Natural killer cell (primary cell): ENCODE measurements around the gene VEZT. TPM values are rescaled to one million over a fixed set of nuclear protein-coding genes. Genes with fewer than 3 reads are reported as not detected.

Experiments used
- ATAC-seq, 3 donors: fragments of 150-1000 bp in 2 of 3; fragments of 200-7000 bp in 1 of 3; cut with Tn5 transposase; 1 replicate in 1 of 3; 2 replicates in 2 of 3; pipeline ENCODE4 v1.10.0; 2021; ENCODE audit warnings: mild to moderate bottlenecking in 2 of 3, moderate library complexity in 2 of 3
- DNase-seq, 2 donors: peaks; one replicate each; pipeline versions ENCODE4 v3.0.0 to v3.0.0-alpha.2; 2013 to 2021; ENCODE audit warnings: mixed read lengths in 1 of 2
- H3K27ac ChIP-seq: one replicate; pipeline ENCODE4 v1.5.1; 2013; ENCODE audit warnings: mild to moderate bottlenecking, low read length
- H3K27me3 ChIP-seq: one replicate; pipeline ENCODE4 v1.6.1; 2013; ENCODE audit warnings: low read length; ENCODE audit not compliant: control insufficient read depth, insufficient read depth
- H3K36me3 ChIP-seq: one replicate; pipeline ENCODE4 v1.6.1; 2013; ENCODE audit warnings: low read length; ENCODE audit not compliant: control insufficient read depth, insufficient read depth
- H3K4me1 ChIP-seq: one replicate; pipeline ENCODE4 v1.6.1; 2013; ENCODE audit warnings: low read length; ENCODE audit not compliant: control insufficient read depth, insufficient read depth
- H3K4me3 ChIP-seq: one replicate; pipeline ENCODE4 v1.5.1; 2013; ENCODE audit warnings: low read length
- H3K9me3 ChIP-seq: one replicate; pipeline ENCODE4 v1.6.1; 2013; ENCODE audit warnings: low read length; ENCODE audit not compliant: control insufficient read depth, insufficient read depth
- H3K27ac Mint-ChIP-seq, 2 donors: one replicate each; pipeline ENCODE4 v1.8.0; 2022; ENCODE audit warnings: mild to moderate bottlenecking in 2 of 2, mixed read lengths in 2 of 2, moderate library complexity in 1 of 2
- H3K27me3 Mint-ChIP-seq, 2 donors: one replicate each; pipeline ENCODE4 v1.8.0; 2022; ENCODE audit warnings: low read depth in 2 of 2, mixed read lengths in 2 of 2
- H3K36me3 Mint-ChIP-seq: one replicate; pipeline ENCODE4 v1.8.0; 2022; ENCODE audit warnings: mixed read lengths
- H3K4me1 Mint-ChIP-seq, 2 donors: one replicate each; pipeline ENCODE4 v1.8.0; 2022; ENCODE audit warnings: mixed read lengths in 2 of 2
- H3K4me3 Mint-ChIP-seq: one replicate; pipeline ENCODE4 v1.8.0; 2022; ENCODE audit warnings: mild to moderate bottlenecking, moderate library complexity, mixed read lengths
- H3K9me3 Mint-ChIP-seq, 2 donors: one replicate each; pipeline ENCODE4 v1.8.0; 2022; ENCODE audit warnings: mixed read lengths in 2 of 2
- WGBS: methylation state at CpG from one replicate; pipeline ENCODE4 v1.1.7; 2013; ENCODE audit warnings: missing lambda C conversion rate; ENCODE audit not compliant: insufficient coverage; 5-methylcytosine and 5-hydroxymethylcytosine counted together
- intact Hi-C: fragments of 100-400 bp; cut with micrococcal nuclease; formaldehyde crosslinking; loops from one replicate; pipeline ENCODE4 v1.14.2; 2022
- total RNA-seq, 4 donors: library from RNA; stranded (reverse); fragments of 120-200 nt in 1 of 4; gene quantifications; one replicate each; pipeline versions ENCODE4 v1.2.3 to v1.2.4, GENCODE V29; 2013 to 2022
- TF ChIP-seq, protein P1 (sequence below): fragments of 200-600 bp; IDR thresholded peaks from one replicate; pipeline ENCODE4 v1.8.0; 2022; ENCODE audit warnings: antibody characterized with exemption

Gene VEZT
- total RNA-seq, 3 donors from 2014 or later (not counting 1 experiment from before 2014, with no cell fraction given), result 32.7 to 37.0 (median 35.1) TPM

- H3K9me3 Mint-ChIP-seq, result no peaks in the 10 kb centered on the region
- no peak overlapping the region for H3K4me3 Mint-ChIP-seq
- intact Hi-C loops, result no loop called here
- 100% methylated on average over 2 of the region's 2 CpGs for WGBS
- TF ChIP-seq, protein P1, sequence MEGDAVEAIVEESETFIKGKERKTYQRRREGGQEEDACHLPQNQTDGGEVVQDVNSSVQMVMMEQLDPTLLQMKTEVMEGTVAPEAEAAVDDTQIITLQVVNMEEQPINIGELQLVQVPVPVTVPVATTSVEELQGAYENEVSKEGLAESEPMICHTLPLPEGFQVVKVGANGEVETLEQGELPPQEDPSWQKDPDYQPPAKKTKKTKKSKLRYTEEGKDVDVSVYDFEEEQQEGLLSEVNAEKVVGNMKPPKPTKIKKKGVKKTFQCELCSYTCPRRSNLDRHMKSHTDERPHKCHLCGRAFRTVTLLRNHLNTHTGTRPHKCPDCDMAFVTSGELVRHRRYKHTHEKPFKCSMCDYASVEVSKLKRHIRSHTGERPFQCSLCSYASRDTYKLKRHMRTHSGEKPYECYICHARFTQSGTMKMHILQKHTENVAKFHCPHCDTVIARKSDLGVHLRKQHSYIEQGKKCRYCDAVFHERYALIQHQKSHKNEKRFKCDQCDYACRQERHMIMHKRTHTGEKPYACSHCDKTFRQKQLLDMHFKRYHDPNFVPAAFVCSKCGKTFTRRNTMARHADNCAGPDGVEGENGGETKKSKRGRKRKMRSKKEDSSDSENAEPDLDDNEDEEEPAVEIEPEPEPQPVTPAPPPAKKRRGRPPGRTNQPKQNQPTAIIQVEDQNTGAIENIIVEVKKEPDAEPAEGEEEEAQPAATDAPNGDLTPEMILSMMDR, result no peak
- H3K36me3 Mint-ChIP-seq, result no peaks in the 10 kb centered on the region
- no peak for DNase-seq
- H3K9me3 ChIP-seq, result no peaks in the 10 kb centered on the region
- no peaks in the 10 kb centered on the region for H3K4me1 Mint-ChIP-seq
- no peaks in the 10 kb centered on the region for H3K4me1 ChIP-seq
- H3K27ac ChIP-seq, result no peak overlapping the region
- H3K27me3 ChIP-seq, result no peaks in the 10 kb centered on the region
- no peak for ATAC-seq
- H3K4me3 ChIP-seq, result no peak overlapping the region
- H3K36me3 ChIP-seq, result peaks cover 28% of the 10 kb centered on the region
- H3K27me3 Mint-ChIP-seq, result no peaks in the 10 kb centered on the region
- no peak overlapping the region for H3K27ac Mint-ChIP-seq
These were observed 53.9 kb downstream of the VEZT start for GRCh38 chr12:95271465-95271864.

DNA sequence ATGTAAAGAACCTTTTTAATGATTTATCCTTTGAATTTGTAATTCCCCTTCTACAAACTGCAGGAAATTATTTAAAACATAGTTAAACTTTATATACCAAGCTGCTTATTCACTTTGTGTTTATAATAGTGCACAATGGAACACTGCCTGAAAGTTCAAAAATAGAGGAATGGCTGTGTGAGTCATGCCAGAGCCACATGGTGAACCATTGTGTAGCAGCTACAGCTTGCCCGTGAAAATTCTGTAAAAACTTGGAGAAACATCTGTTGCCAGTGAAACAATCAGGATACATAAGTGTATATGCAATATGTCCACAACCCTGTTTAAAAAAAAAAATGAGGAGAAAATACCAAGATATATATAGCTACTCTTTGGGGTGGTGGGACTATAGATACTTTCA lies 59.5 kb downstream of the VEZT start:
- no peak overlapping the region for H3K4me3 ChIP-seq
- peaks cover 18% of the 10 kb centered on the region for H3K36me3 ChIP-seq
- H3K4me1 Mint-ChIP-seq, result peaks cover 0 to 7% of the 10 kb centered on the region in 2 donors
- intact Hi-C loops, result no loop called here
- H3K9me3 ChIP-seq, result no peaks in the 10 kb centered on the region
- no peaks in the 10 kb centered on the region for H3K9me3 Mint-ChIP-seq
- DNase-seq (no peak), ATAC-seq (no peak)
- no peaks in the 10 kb centered on the region for H3K27me3 ChIP-seq
- no peaks in the 10 kb centered on the region for H3K4me1 ChIP-seq
- H3K27ac Mint-ChIP-seq, result no peak overlapping the region
- TF ChIP-seq, protein P1, result no peak
- peaks cover 1% of the 10 kb centered on the region for H3K36me3 Mint-ChIP-seq
- H3K27ac ChIP-seq, result no peak overlapping the region
- WGBS, result 100% methylated on average over 1 of the region's 1 CpG
- no peaks in the 10 kb centered on the region for H3K27me3 Mint-ChIP-seq
- no peak overlapping the region for H3K4me3 Mint-ChIP-seq

DNA sequence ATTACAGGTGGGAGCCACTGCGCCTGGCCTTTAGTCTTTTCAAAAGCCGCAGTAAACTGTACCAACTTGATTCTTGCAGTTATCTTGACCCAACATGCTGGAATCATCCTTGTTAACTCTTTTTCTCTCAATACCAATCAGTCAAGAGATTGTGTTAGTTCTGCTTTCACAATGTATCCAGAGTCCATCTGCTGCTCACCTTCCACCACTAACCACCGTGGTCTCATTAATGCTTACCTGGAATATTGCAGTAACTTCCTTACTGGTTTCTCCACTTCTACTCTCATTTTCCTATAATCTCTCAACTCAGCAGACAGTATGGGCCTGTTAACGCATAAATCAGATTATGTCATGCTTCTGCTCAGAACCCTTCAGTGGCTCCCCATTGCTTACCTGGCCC lies 62.2 kb downstream of the VEZT start:
- 95% methylated on average over 4 of the region's 4 CpGs for WGBS
- Histone ChIP-seq H3K27ac (no peak overlapping the region), H3K36me3 (peaks cover 34% of the 10 kb centered on the region), H3K9me3 (no peaks in the 10 kb centered on the region), H3K27me3 (no peaks in the 10 kb centered on the region), H3K4me3 (no peak overlapping the region), H3K4me1 (no peaks in the 10 kb centered on the region)
- Mint-ChIP-seq H3K4me1 (peaks cover 0 to 7% of the 10 kb centered on the region in 2 donors), H3K4me3 (no peak overlapping the region), H3K27me3 (no peaks in the 10 kb centered on the region), H3K27ac (no peak overlapping the region), H3K9me3 (no peaks in the 10 kb centered on the region), H3K36me3 (peaks cover 24% of the 10 kb centered on the region)
- TF ChIP-seq, protein P1, result no peak
- no peak for DNase-seq
- no peak for ATAC-seq
- intact Hi-C loops, result no loop called here

DNA sequence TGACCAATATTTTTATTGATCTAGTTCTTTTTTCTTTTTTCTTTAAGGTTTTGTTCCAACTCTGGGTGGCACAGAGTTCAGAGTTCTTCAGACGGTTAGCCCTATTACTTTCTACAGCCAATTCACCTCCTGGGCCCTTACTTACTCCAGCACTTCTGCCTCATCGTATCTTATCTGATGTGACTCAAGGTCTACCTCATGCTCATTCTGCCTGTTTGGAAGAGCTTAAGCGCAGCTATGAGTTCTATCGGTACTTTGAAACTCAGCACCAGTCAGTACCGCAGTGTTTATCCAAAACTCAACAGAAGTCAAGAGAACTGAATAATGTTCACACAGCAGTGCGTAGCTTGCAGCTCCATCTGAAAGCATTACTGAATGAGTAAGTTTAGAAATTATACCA lies 64.7 kb downstream of the VEZT start:
- WGBS, result 96% methylated on average over 6 of the region's 6 CpGs
- H3K4me3 ChIP-seq, result no peak overlapping the region
- no peaks in the 10 kb centered on the region for H3K9me3 Mint-ChIP-seq
- DNase-seq (no peak), ATAC-seq (no peak)
- H3K27me3 Mint-ChIP-seq, result no peaks in the 10 kb centered on the region
- TF ChIP-seq, protein P1, result no peak
- H3K27ac Mint-ChIP-seq, result no peak overlapping the region
- peaks cover 0 to 7% of the 10 kb centered on the region in 2 donors for H3K4me1 Mint-ChIP-seq
- H3K4me1 ChIP-seq, result no peaks in the 10 kb centered on the region
- no peak overlapping the region for H3K27ac ChIP-seq
- H3K4me3 Mint-ChIP-seq, result no peak overlapping the region
- intact Hi-C loops, result no loop called here
- no peaks in the 10 kb centered on the region for H3K27me3 ChIP-seq
- H3K36me3 Mint-ChIP-seq, result peaks cover 24% of the 10 kb centered on the region
- no peaks in the 10 kb centered on the region for H3K9me3 ChIP-seq
- peaks cover 37% of the 10 kb centered on the region for H3K36me3 ChIP-seq
